OCI-LY3 (cell line): ENCODE results near the gene ACTL10.

ENCODE experiments used
- H2AFZ ChIP-seq: fragments of 200-600, 300-600 bp; shearing (Covaris generic); 2 replicates; pipeline ENCODE4 v1.6.0; 2014; ENCODE audit warnings: antibody characterized with exemption, low read depth, low read length
- H3K27ac ChIP-seq: fragments of 200-600, 300-600 bp; sonication (generic); 2 replicates; pipeline ENCODE4 v1.5.1; 2014; ENCODE audit warnings: mild to moderate bottlenecking, low read length, moderate library complexity, mixed read lengths
- H3K27me3 ChIP-seq: fragments of 200-600, 300-600 bp; sonication (generic); 2 replicates; pipeline ENCODE4 v1.6.1; 2014; ENCODE audit warnings: low read depth, low read length, mixed read lengths
- H3K36me3 ChIP-seq: fragments of 200-600, 300-600 bp; sonication (generic); replicated peaks from 2 replicates; pipeline ENCODE3; 2014; ENCODE audit warnings: low read depth, low read length, mixed read lengths
- H3K4me1 ChIP-seq: fragments of 300-600, 200-600 bp; sonication (generic); 2 replicates; pipeline ENCODE4 v1.6.1; 2014; ENCODE audit warnings: low read length, mixed read lengths
- H3K4me2 ChIP-seq: fragments of 200-600, 300-600 bp; sonication (generic); 2 replicates; pipeline ENCODE4 v1.6.1; 2014; ENCODE audit warnings: low read length, mixed read lengths
- H3K4me3 ChIP-seq: fragments of 300-600, 200-600 bp; sonication (generic); 2 replicates; pipeline ENCODE4 v1.5.1; 2014; ENCODE audit warnings: antibody characterized with exemption, mild to moderate bottlenecking, low read length, moderate library complexity
- H3K79me2 ChIP-seq: fragments of 300-600, 200-600 bp; shearing (Covaris generic); 2 replicates; pipeline ENCODE4 v1.6.1; 2014; ENCODE audit warnings: mild to moderate bottlenecking, low read length, mixed read lengths
- H3K9ac ChIP-seq: fragments of 300-600, 200-600 bp; shearing (Covaris generic); 2 replicates; pipeline ENCODE4 v1.6.0; 2014; ENCODE audit warnings: mild to moderate bottlenecking, low read length, moderate library complexity
- H3K9me3 ChIP-seq: fragments of 200-600, 300-600 bp; shearing (Covaris generic); 2 replicates; pipeline ENCODE4 v1.6.1; 2014; ENCODE audit warnings: low read length, mixed read lengths; ENCODE audit not compliant: insufficient read depth
- H4K20me1 ChIP-seq: fragments of 200-600, 300-600 bp; sonication (generic); 2 replicates; pipeline ENCODE4 v1.6.1; 2016; ENCODE audit warnings: low read length, mixed read lengths; ENCODE audit not compliant: insufficient read depth
- CTCF ChIP-seq: fragments of 200-600, 300-600 bp; sonication (generic); IDR thresholded peaks from 2 replicates; pipeline ENCODE4 v1.5.1; 2014; ENCODE audit warnings: antibody characterized with exemption, low read length, low read depth
- EZH2phosphoT487 ChIP-seq: fragments of 200-600 bp; shearing (Covaris generic); IDR thresholded peaks from 2 replicates; pipeline ENCODE4 v1.6.1; 2018; ENCODE audit warnings: antibody characterized with exemption, mixed run types, low read depth

The ACTL10 gene

GRCh38 chr20:33685328-33686099 is 18.8 kb downstream of the ACTL10 start:
- no peak for TF ChIP-seq EZH2phosphoT487
- no peak for TF ChIP-seq CTCF
- no peaks in the 10 kb centered on the region for H3K27me3 ChIP-seq
- peak overlapping the region; percentile 96 for H3K9ac ChIP-seq
- H3K9me3 ChIP-seq: no peaks in the 10 kb centered on the region
- H4K20me1 ChIP-seq: peaks cover 45% of the 10 kb centered on the region
- H3K4me3 ChIP-seq: peak overlapping the region; percentile 96
- peak overlapping the region; percentile 89 for H3K27ac ChIP-seq
- H3K36me3 ChIP-seq: peaks cover 25% of the 10 kb centered on the region
- H3K79me2 ChIP-seq: peaks cover 55% of the 10 kb centered on the region
- H3K4me2 ChIP-seq: peak overlapping the region; percentile 98
- H2AFZ ChIP-seq: no peak overlapping the region
- peaks cover 45% of the 10 kb centered on the region for H3K4me1 ChIP-seq

GRCh38 chr20:33686100-33686983 is 19.6 kb downstream of the ACTL10 start, which contains the start of gene E2F1:
Gene E2F1 (minus strand): TSS chr20:33686385. CDS start chr20:33686264, 121 bp downstream.
- peak within 1 kb of the TSS; percentile 96 for H3K4me3 ChIP-seq
- H3K4me1 ChIP-seq: peaks cover 45% of the 10 kb centered on the region
- peak within 1 kb of the TSS; percentile 96 for H3K9ac ChIP-seq
- H3K79me2 ChIP-seq: peaks cover 47% of the 10 kb centered on the region
- H3K4me2 ChIP-seq: peak within 1 kb of the TSS; percentile 99
- peak within 1 kb of the TSS; percentile 99 for H2AFZ ChIP-seq
- peaks cover 37% of the 10 kb centered on the region for H4K20me1 ChIP-seq
- H3K36me3 ChIP-seq: peaks cover 23% of the 10 kb centered on the region
- no peaks in the 10 kb centered on the region for H3K27me3 ChIP-seq
- peak within 1 kb of the TSS; percentile 89 for H3K27ac ChIP-seq
- TF ChIP-seq EZH2phosphoT487: no peak
- peak; percentile 33 for TF ChIP-seq CTCF
- H3K9me3 ChIP-seq: no peaks in the 10 kb centered on the region

GRCh38 chr20:33686984-33687366 is 20.2 kb downstream of the ACTL10 start:
- H3K27ac ChIP-seq: no peak overlapping the region
- peaks cover 41% of the 10 kb centered on the region for H3K79me2 ChIP-seq
- peaks cover 31% of the 10 kb centered on the region for H4K20me1 ChIP-seq
- no peaks in the 10 kb centered on the region for H3K9me3 ChIP-seq
- H2AFZ ChIP-seq: peak overlapping the region; percentile 99
- TF ChIP-seq CTCF (no peak), EZH2phosphoT487 (no peak)
- peak overlapping the region; percentile 83 for H3K4me3 ChIP-seq
- peaks cover 45% of the 10 kb centered on the region for H3K4me1 ChIP-seq
- H3K27me3 ChIP-seq: no peaks in the 10 kb centered on the region
- peaks cover 22% of the 10 kb centered on the region for H3K36me3 ChIP-seq
- H3K9ac ChIP-seq: peak overlapping the region; percentile 71
- peak overlapping the region; percentile 99 for H3K4me2 ChIP-seq
